GM12872 (cell line): ENCODE results near the gene ALDH3B1.
A peak's percentile ranks its signal among the peaks of the same experiment; 100 is the strongest.

Experiments used
- TF ChIP-seq, protein P1 (sequence below): IDR thresholded peaks from 3 replicates; pipeline ENCODE4 v1.5.1; 2011; ENCODE audit warnings: low read depth, mild to moderate bottlenecking, low read length, moderate library complexity; ENCODE audit not compliant: insufficient read depth

Gene ALDH3B1

DNA sequence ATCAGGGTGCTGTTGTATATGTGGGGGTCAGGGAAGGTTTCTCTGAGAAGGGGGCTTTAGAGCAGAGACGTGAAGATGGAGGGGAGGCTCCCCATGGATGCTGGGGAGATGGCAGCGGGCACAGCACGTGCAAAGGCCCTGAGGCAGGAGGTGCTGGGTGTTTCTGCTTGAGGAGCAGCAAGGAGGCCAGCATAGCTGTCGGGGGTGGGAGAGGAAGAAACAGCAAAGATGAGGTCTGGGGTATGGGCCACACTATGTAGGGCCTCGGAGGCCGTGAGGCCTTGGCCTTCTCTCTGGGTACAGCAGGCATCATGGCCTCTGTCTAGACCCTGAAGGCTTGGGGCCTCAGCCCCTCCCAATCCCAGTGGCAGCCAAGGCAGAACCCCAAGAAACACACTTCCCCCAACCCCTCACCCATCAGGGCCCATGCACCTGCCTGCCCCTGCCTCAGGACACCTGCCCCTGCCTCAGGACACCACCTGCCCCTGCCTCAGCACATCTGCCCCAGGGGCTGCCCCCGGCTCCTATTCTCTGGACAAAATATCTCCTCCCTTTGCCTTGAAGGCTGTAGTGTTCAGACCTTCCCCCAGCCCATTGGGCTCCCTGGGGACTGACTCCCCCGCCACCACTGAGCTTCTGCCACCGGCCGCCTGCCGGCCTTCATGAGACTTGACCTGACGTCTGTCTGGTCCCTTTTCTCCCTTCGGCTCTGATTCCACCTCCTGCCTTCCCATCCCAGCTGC lies 6.2 kb downstream of the ALDH3B1 start:
- TF ChIP-seq, protein P1, sequence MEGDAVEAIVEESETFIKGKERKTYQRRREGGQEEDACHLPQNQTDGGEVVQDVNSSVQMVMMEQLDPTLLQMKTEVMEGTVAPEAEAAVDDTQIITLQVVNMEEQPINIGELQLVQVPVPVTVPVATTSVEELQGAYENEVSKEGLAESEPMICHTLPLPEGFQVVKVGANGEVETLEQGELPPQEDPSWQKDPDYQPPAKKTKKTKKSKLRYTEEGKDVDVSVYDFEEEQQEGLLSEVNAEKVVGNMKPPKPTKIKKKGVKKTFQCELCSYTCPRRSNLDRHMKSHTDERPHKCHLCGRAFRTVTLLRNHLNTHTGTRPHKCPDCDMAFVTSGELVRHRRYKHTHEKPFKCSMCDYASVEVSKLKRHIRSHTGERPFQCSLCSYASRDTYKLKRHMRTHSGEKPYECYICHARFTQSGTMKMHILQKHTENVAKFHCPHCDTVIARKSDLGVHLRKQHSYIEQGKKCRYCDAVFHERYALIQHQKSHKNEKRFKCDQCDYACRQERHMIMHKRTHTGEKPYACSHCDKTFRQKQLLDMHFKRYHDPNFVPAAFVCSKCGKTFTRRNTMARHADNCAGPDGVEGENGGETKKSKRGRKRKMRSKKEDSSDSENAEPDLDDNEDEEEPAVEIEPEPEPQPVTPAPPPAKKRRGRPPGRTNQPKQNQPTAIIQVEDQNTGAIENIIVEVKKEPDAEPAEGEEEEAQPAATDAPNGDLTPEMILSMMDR: no peak

- TF ChIP-seq, protein P1: no peak
Measured at GRCh38 chr11:68016904-68017817, 7.0 kb downstream of the ALDH3B1 start.

GRCh38 chr11:68017980-68018729 lies 8.0 kb downstream of the ALDH3B1 start:
- TF ChIP-seq, protein P1: no peak

- TF ChIP-seq, protein P1: no peak
Measured at GRCh38 chr11:68018730-68019190, 8.6 kb downstream of the ALDH3B1 start.

DNA sequence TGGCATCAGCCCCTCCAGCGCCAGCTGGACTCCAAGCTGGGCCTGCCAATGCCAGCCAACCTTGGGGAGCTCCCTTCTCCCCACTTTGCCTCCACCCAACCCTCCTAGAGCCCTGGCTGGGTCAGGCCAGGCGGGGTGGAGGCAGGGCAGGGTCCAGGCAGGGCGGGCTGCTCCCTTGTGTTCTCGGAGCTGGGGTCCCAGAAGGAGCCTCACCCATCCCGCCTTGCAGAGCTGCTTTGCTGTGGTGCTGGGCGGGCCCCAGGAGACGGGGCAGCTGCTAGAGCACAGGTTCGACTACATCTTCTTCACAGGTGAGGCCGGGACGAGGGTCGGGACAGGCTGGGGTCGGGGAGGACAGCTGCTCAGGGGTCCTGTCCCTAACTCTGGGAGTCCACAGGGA lies 9.4 kb downstream of the ALDH3B1 start:
- TF ChIP-seq, protein P1: no peak

GRCh38 chr11:68020575-68020974 lies 10.4 kb downstream of the ALDH3B1 start:
- TF ChIP-seq, protein P1: peak; percentile 40; the same call in 2 of the 3 replicates
